Tibial artery (tissue), 4 donors: ENCODE data around the gene OSBPL1A.

Experiments used
- DNase-seq, 2 donors: peaks; one replicate each; pipeline ENCODE4 v3.0.0-alpha.2; 2019
- H3K27ac ChIP-seq, 2 donors: fragments of 200-600 bp; sonication (generic) in 1 of 2; 1 replicate in 1 of 2; 2 replicates in 1 of 2; pipeline ENCODE4 v1.5.1; 2018 to 2019; ENCODE audit warnings: mild to moderate bottlenecking in 1 of 2
- H3K27me3 ChIP-seq, 2 donors: fragments of 200-600 bp; sonication (generic) in 1 of 2; one replicate each; pipeline versions ENCODE4 v1.5.1 to v1.6.0; 2016 to 2019
- H3K36me3 ChIP-seq, 3 donors: fragments of 200-600 bp; sonication (generic) in 2 of 3; one replicate each; pipeline ENCODE4 v1.5.1; 2016 to 2019; ENCODE audit warnings: mild to moderate bottlenecking in 2 of 3
- H3K4me1 ChIP-seq, 4 donors: fragments of 200-600 bp; sonication (generic) in 2 of 4; 1 replicate in 3 of 4; 2 replicates in 1 of 4; pipeline ENCODE4 v1.5.1; 2016 to 2019
- H3K4me3 ChIP-seq, 2 donors: fragments of 200-600 bp; sonication (generic) in 1 of 2; 1 replicate in 1 of 2; 2 replicates in 1 of 2; pipeline ENCODE4 v1.5.1; 2018 to 2019; ENCODE audit warnings: mild to moderate bottlenecking in 2 of 2
- H3K9me3 ChIP-seq, 3 donors: fragments of 200-600 bp; sonication (generic) in 1 of 3; one replicate each; pipeline ENCODE4 v1.5.1; 2016 to 2019
- CTCF ChIP-seq, 2 experiments: fragments of 200-600 bp in 1 of 2; fragments of 450-650 bp in 1 of 2; IDR thresholded peaks; one replicate each; pipeline ENCODE4 v1.5.1; 2017 to 2019; ENCODE audit warnings: antibody characterized with exemption in 2 of 2, mild to moderate bottlenecking in 1 of 2, moderate library complexity in 1 of 2
- intact Hi-C: fragments of 100-400 bp; cut with DNase I; formaldehyde crosslinking; loops from one replicate; pipeline ENCODE4 v1.15.0; 2023; ENCODE audit warnings: low total_unique reads

Gene OSBPL1A

GRCh38 chr18:24204904-24205303 is 192.7 kb downstream of the OSBPL1A start:
- Histone ChIP-seq H3K27me3 (no peaks in the 10 kb centered on the region), H3K27ac (no peak overlapping the region), H3K4me3 (no peak overlapping the region), H3K4me1 (peaks cover 0 to 13% (median 3%) of the 10 kb centered on the region in 4 donors), H3K36me3 (no peaks in the 10 kb centered on the region), H3K9me3 (no peaks in the 10 kb centered on the region)
- no peak for DNase-seq
- TF ChIP-seq CTCF (IDR thresholded peaks at IDR 0.05): no peak
- intact Hi-C loops: no loop called here

GRCh38 chr18:24201699-24202687 is 195.6 kb downstream of the OSBPL1A start:
- intact Hi-C loops: no loop called here
- no peak overlapping the region for H3K27ac ChIP-seq
- no peaks in the 10 kb centered on the region for H3K36me3 ChIP-seq
- H3K27me3 ChIP-seq: no peaks in the 10 kb centered on the region
- no peak for DNase-seq
- H3K4me1 ChIP-seq: peaks cover 0 to 13% (median 3%) of the 10 kb centered on the region in 4 donors
- no peak overlapping the region for H3K4me3 ChIP-seq
- TF ChIP-seq CTCF (IDR thresholded peaks at IDR 0.05): no peak
- no peaks in the 10 kb centered on the region for H3K9me3 ChIP-seq

- no peak overlapping the region for H3K4me3 ChIP-seq
- DNase-seq: no peak
- intact Hi-C loops: no loop called here
- no peak for TF ChIP-seq CTCF (IDR thresholded peaks at IDR 0.05)
- no peaks in the 10 kb centered on the region for H3K9me3 ChIP-seq
- peaks cover 0 to 13% (median 3%) of the 10 kb centered on the region in 4 donors for H3K4me1 ChIP-seq
- no peaks in the 10 kb centered on the region for H3K36me3 ChIP-seq
- H3K27ac ChIP-seq: no peak overlapping the region
- H3K27me3 ChIP-seq: no peaks in the 10 kb centered on the region
Measured at GRCh38 chr18:24200494-24201290, 196.9 kb downstream of the OSBPL1A start.

- intact Hi-C loops: no loop called here
Measured at GRCh38 chr18:24199372-24199962, 198.2 kb downstream of the OSBPL1A start.

More at GRCh38 chr18:24199372-24199962, 198.2 kb downstream of the OSBPL1A start:
- no peaks in the 10 kb centered on the region for H3K9me3 ChIP-seq
- no peak for TF ChIP-seq CTCF (IDR thresholded peaks at IDR 0.05)
- peaks cover 0 to 6% (median 0%) of the 10 kb centered on the region in 3 donors for H3K36me3 ChIP-seq
- H3K4me1 ChIP-seq: peaks cover 0 to 13% (median 3%) of the 10 kb centered on the region in 4 donors
- H3K27ac ChIP-seq: no peak overlapping the region
- no peaks in the 10 kb centered on the region for H3K27me3 ChIP-seq
- no peak for DNase-seq
- no peak overlapping the region for H3K4me3 ChIP-seq
